HG03354 (cell line): ENCODE data around the gene SERTAD3.
"Not testable (repeated sequence)": the region's sequence is repeated elsewhere in the genome, so short reads cannot be mapped to it uniquely, and the experiment has no call there.

Experiments
- ATAC-seq: cut with Tn5 transposase; IDR thresholded peaks from one replicate; pipeline ENCODE4 v1.9.1; 2021; ENCODE audit warnings: mild to moderate bottlenecking; ENCODE audit not compliant: unreplicated experiment, poor library complexity, severe bottlenecking

SERTAD3 gene

DNA sequence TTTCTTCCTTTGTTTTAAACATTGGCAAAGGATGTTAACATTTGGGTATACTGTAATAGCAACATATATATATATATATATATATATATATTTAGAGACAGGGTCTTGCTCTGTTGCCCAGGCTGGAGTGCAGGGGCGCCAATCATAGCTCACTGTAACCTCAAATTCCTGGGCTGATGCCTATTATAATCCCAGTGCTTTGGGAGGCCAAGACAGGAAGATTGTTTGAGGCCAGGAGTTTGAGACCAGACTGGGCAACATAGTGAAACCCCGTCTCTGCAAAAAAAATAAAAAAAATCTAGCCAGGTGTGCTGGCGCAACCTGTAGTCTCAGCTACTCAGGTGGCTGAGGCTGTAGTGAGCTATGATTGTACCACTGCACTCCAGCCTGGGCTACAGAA, 16.1 kb upstream of the SERTAD3 start:
- ATAC-seq, result no peak

DNA sequence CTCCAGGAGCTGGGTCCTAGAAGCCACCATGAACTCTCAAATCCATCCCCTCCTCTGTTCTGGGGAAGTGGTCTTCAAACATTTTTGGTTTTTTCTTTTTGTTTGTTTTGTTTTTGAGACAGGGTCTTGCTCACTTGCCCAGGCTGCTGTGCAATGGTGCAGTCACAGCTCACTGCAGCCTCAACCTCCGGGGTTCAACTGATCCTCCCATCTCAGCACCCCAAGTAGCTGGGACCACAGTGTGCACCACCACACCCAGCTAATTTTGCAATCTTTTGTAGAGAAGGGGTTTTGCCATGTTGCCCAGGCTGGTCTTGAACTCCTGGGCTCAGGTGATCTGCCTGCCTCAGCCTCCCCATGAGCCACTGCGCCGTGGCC, 14.5 kb upstream of the SERTAD3 start:
- ATAC-seq, result no peak

DNA sequence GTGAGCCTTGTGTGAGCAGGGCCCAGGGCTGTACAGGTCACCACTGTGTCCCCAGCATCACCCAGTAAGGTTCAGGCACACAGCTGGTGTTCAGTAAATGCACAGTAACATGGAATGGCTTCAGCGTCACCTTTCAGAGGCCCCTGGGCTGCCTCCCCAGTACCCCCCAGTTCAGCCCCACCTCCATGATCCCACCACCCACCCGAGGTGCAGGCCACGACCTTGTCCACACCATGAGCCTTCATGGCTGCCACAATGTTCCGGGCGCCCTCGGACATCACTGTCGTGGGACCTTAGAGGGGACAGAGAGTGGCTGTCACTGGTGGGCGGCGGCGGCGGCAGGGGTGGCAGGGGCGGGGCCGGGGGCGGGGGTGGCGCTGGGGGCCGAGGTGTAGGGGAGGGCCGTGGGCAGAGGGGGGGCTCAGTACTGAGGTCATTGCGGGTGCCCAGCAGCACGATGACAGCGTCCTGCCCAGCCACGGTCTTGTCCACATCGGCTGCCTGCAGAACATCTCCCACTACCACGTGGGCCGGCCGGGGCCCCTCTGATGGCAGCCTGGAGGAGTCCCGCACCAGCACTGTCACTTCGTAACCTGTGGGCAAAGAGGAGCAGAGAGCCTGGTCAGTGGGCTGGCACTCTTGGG, 13.9 kb upstream of the SERTAD3 start:
- ATAC-seq, result no peak

DNA sequence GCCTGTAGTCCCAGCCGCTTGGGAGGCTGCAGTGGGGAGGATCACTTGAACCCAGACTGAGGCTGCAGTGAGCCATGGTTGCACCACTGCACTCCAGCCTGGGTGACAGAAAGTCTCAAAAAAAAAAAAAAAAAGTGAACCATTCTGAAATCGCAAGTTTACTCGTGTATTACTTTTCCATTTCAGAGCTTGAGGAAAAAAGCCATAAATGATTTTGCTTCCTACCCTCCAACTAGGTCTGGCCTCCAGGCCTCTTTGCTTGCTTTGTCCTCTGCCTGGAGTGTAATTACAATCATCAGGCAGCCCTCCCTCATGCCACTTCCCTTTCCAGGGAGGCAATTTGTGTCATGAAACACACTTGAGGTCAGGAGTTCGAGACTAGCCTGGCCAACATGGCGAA, 12.9 kb upstream of the SERTAD3 start:
- ATAC-seq, result no peak

DNA sequence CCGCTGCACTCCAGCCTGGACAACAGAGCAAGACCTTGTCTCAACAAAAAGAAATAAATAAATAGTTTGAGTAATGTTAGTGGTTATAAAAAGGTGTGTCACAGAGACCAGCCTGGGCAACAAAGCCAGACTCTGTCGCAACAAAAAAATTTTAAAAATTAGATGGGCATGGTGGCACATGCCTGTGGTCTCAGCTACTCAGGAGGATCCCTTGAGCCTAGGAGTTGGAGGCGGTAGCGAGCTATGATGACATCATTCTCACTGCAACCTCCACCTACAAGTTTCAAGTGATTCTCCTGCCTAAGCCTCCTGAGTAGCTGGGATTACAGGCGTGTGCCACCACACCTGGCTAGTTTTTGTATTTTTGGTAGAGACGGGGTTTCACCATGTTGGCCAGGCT, 9.8 kb upstream of the SERTAD3 start:
- not testable (repeated sequence) for ATAC-seq

DNA sequence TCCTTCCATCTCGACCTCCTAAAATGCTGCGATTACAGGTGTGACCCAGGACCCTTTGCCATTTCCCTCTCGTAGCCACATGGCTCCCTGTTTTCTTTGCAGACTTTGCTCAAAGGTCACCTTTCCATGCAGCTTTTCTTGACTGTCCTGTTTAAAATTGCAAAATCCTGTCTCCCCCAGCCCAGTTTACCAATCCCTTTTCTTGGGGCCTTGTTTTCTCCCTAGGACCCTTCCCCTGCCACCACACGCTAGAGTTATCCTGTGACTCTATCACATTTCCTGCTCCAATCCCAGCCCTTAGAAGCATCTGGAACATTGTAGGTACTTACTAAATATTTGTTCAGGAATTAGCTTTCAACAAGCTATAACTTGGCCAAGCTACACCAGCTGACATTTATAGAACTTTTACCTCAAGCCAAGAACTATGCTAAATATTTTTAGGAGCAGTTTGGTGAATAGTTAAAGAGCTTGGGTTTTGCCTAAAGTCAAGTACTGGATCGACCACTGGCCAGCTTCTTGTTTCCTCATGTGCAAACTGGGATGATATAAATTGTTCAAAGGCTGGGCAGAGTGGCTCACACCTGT, 9.1 kb upstream of the SERTAD3 start:
- no peak for ATAC-seq

DNA sequence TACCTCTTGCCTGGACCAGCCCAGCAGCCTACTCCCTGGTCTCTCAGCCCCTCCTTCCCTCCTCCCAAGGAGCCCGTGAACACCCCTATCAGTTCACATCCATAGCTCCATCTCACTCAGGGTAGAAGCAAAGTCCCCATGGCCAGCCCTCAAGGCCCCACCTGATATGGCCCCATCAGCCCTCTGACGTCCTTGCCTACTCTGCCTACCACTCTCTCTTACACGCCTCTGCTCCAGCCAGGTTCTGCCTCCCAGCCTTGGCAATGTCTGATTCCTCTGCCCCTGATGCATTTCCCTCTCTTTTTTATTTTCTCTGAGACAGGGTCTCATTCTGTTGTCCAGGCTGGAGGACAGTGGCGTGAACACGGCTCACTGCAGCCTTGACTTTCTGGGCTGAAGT, 7.9 kb upstream of the SERTAD3 start:
- ATAC-seq, result no peak

DNA sequence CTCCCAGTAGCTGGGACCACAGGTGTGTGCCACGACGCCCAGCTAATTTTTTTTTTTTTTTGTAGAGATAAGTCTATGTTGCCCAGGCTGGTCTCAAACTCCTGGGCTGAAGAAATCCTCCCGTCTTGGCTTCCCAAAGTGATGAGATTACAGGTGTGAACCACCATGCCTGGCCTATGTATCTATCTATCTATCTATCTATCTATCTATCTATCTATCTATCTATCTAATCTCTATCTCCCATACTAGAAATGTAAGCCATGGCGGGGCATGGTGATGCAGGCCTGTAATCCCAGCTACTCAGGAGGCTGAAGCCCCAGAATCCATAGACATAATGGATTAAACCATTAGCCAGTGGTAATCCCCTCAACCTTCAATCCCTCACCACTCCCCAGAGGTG, 6.5 kb upstream of the SERTAD3 start:
- no peak for ATAC-seq

DNA sequence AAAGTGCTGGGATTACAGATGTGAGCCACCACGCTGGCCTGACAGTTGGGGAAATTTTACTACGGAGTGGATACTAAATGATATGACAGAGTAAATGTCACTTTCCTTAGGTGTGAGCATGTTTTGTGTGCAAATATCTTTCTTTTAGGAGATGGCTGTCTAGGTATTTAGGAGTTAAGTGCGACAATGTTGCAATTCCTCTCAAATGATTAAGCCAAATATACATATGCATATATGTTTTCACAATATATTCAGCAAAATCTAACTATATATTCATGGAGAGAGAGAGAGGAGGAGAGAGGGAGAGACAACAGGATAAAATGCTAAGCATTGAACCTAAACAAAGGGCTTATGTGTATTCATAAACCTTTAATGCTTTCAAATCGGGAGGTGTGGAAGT, 5.4 kb upstream of the SERTAD3 start:
- ATAC-seq, result no peak

DNA sequence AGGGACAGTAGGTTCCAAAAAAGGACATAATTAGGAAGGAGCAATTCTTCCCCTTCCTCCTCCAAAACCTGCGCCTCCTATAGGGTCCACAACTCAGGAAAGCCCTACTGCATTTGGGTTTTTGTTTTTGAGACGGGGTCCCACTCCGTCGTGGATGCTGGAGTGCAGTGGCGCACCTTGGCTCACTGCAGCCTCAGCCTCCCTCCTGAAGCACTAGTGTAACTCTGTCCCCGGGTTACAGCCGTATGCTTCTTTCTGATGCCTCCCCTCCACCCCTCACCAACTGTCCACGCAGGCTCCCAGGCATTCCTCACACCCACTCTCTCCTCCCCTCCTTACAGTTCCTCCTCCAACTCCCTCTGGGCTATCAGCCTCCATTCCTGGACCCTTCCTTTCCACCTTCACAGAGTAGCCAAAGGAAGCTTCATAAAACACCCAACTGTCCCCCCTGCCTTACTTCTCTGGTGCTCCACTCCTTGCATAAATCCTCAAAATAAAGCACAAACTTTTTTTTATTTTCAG, 2.2 kb upstream of the SERTAD3 start:
- no peak for ATAC-seq

DNA sequence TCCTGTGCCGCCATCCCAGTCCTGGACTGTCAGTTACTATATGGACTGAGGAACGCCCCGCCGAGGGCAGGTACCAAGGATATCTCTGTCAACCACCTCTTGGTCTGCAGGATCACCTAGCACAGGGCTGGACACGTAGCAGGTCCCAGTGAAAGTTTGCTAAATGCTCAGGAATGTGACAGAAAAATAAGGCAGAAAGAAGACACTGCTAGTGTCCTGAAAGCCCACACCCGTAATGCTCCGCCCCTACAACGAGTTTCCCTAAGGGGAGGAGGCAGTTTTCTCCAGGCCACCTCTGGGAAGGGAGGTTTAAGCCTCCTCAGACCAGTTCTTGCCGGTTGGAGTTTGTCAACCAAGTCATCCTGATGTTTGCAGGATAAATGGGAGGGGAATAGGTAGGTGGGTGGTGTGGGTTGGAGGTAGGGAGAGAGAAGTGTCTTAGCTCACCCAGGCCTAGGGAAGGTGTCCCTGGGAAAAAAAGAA, 1.7 kb upstream of the SERTAD3 start:
- no peak for ATAC-seq

DNA sequence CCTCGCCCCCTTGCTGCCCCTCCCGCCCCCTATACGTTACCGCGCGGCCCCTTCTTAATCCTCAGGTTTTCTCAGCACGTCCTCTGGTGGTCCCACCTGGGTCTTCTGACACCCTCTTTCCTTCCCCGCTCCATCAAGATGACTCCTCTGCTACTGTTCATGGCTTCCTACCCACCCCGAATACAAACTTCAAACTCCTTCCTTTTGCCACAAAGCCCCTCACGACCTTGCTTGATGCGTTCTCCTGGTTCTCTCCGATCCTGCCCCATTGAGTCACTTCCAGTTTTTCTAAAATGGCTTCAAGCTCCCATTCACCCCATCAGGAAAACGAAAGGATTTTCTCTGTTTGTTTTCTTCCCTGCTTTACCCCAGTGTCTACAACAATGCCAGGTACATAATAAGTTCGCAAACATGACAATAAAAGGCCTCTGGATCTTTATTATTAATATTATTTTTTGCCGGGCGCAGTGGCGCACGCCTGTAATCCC, 734 bp upstream of the SERTAD3 start:
- ATAC-seq, result no peak

DNA sequence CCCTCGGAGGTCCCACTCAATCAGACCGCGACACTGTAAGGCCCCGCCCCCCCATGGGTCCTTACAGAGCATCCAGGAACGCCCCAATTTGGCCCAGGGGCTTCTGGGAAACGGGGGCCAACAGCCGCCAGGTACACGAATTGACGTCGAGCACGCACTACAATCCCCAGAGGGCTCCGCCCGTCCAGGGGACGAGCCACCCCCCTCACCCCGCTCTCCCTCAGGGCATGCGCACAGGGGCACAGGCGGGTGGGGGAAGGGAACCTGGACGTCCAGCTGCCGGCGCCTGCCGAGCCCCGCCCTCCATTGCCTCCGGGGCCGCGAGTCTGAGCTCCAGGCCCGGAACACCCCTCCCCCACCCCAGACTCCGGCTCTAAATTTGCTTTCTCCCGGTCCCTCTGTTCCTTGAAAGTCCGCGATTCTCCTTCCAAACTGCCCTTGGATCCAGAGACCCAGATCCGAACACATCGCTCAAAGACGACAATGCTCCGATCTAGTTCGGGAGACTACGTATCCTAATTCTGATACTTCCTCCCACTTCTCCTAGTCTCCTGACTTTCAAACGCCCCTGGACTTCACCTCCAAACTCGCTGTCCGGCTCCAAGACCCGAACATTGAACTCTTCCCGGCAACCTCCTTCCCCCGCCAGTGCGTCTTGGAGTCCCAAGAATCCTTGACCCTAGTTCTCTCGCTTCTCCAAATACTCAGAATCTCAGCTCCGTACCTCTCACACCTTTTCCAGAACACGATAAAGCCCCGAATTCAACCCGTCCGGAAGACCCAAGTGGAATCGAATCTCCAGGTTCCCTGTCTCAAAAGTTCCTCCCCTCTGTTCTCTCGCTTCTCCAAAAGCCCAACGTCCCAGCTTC, 770 bp downstream of the SERTAD3 start:
- ATAC-seq, result peak; percentile 73

DNA sequence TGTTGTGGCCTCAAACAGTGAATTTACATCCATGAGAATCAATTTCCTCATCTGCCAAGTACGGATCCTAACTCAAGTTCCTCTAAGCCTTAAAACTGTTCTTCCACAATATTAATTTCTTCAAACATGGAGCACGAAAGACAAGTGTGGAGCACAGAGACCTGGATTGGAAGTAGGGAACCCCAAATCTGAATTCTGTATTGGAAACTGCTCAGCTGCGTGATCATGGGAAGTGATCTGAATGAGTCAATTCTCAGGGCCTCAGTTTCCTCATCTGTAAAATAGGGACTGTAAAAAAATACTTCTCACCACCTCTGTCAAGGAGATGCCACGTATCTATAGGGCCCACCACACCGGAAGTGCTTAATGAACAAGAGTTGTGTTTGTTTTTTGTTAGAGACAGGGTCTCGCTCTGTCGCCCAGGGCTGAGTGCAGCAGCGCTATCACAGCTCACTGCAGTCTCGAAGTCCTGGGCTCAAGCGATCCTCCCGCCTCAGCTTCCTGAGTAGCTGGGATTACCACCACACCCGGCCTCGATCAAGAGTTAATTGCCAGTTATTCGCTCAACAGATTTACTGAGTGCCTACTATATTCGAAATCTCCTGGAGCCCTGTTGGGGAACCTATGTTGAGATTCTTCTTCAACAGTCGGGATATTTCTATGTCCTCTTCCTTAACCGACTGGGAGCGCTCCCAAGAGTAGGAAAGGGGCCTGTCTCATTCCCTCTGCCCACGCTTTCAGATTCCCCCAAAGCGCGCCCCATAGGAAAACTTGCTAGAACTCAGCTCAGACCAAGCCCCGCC, 1.6 kb downstream of the SERTAD3 start:
- no peak for ATAC-seq

DNA sequence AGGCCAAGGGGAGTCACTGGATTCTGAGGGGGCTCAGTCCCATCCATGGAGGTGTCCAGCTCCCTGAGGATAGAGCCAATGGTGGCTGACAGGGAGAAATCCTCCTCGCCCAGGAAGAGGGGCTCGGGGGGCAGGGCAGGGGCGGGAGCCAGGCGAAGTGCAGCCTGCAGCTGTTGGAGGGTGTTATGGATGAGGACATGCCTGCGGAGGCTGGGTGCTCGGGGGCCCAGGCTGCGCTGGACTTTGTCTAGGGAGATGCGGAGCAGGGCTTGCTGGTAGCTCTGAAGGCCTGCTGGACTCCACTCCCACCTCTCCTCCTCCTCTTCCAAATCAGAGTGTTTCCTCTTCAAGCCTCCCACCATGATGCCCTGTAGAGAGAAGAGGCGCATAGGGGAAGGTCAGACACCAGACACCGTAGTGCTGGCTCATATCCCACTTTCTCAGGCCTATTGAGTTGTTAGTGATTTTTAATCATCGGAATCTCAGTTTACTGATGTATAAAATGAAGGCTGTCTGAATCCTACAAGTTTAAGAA, 2.3 kb downstream of the SERTAD3 start:
- no peak for ATAC-seq

DNA sequence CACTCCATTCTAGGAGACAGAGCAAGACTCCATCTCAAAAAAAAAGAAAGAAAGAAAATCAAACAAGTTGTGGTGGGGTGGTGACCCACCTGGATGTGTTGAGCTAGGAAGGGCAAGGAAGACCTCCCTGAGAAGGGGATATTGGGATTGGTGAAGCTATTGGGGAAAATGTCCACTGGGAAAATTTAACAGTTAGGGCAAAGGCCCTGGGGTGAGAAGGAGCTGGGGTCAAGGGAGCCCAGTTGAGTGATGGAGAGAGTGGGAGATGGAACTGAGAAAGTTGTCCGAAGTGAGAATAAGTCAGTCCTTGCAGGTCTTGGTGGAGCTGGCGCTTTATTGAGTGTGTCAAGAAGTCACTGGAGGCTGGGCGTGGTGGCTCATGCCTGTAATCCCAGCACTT, 5.9 kb downstream of the SERTAD3 start:
- no peak for ATAC-seq

DNA sequence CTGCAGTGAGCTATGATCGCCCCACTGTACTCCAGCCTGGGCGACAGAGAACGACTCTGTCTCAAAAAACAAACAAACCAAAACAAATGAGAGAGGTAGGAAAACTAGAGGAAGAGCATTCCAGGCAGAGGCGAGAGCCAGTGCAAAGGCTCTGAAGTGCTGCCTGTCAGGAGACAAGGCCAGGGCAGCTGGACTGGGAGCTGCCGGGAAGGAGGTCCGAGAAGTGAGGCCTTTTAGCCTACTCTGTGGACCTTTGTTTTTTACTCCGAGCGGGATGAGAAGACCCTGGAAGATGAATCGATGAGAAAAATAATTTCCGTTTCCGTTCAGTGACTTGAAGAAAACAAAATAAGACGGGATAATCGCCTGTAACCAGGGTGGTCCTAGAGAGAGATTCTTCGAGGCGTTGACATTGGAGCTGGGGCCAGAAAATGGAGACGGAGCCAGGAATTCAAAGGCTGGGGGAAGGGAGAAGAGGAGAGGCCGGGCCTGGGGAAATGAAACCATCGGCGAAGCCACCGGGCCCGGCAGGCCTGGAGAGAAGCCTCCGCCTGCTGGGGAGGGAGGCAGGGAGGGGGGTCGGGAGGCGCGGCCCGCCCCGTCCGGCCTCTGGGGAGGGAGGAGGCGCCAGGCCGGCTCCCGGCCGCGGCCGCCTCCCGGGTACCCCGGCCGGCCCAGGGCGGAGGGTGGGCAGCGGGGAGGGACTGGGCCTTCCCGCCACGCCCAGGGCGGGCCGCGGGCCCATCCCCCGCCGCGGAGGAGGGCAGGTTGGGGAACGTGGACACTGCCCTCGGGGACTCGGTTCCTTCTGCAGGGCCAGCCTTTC, 10.5 kb downstream of the SERTAD3 start:
- ATAC-seq, result peak; percentile 59

DNA sequence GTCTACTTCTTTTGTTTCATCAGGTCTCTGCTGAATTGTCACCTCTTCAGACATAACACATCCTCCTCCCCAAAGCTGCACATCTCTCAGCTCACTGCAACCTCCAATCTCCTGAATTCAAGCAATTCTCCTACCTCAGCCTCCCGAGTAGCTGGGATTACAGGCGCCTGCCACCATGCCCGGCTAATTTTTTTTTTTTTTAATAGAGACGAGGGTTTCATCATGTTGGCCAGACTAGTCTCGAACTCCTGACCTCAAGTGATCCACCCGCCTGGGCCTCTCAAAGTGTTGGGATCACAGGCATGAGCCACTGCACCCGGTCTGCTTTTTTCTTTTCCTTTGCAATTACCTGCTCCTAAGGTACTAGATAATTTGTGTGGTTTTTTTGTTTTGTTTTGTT, 11.4 kb downstream of the SERTAD3 start:
- not testable (repeated sequence) for ATAC-seq

DNA sequence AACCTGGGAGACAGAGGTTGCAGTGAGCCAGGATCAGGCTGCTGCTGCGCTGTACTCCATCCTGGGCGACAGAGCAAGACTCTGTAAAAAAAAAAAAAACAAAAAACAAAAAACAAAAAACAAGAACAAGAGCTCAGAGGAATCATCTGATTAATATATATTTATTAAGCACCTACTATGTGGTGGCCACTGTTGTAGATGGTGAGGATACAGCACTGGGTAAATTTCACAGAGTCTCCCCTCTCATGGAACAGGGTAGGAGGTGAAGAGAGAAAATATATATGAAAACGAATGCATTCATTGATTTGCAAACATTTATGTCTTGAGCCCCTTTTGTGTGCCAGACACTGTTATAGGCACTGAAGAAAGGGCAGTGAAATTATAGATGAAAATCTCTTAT, 12.4 kb downstream of the SERTAD3 start:
- no peak for ATAC-seq
